Epidermal melanocyte (primary cell): ENCODE data around the gene GPR157.

Source experiments
- DNase-seq: peaks from one replicate; pipeline ENCODE4 v3.0.0; 2011; ENCODE audit warnings: low spot score; ENCODE audit not compliant: insufficient read length

The GPR157 gene

GRCh38 chr1:9087411-9088125, 41.3 kb downstream of the GPR157 start:
- no peak for DNase-seq

GRCh38 chr1:9086796-9087195, 42.1 kb downstream of the GPR157 start:
- no peak for DNase-seq

- peak; percentile 37 for DNase-seq
These were observed 42.9 kb downstream of the GPR157 start for GRCh38 chr1:9086045-9086444.

GRCh38 chr1:9085306-9085940, 43.5 kb downstream of the GPR157 start:
- DNase-seq = no peak

GRCh38 chr1:9084906-9085305, 44.0 kb downstream of the GPR157 start:
- peak; percentile 33 for DNase-seq

GRCh38 chr1:9081473-9081872, 47.4 kb downstream of the GPR157 start:
- no peak for DNase-seq

GRCh38 chr1:9080705-9081291, 48.1 kb downstream of the GPR157 start:
- DNase-seq = no peak

- DNase-seq = no peak
These were observed 48.8 kb downstream of the GPR157 start for GRCh38 chr1:9079988-9080704.

GRCh38 chr1:9078752-9079500, 50.0 kb downstream of the GPR157 start:
- no peak for DNase-seq

GRCh38 chr1:9078015-9078751, 50.7 kb downstream of the GPR157 start:
- DNase-seq = no peak

- DNase-seq = no peak
These were observed 53.9 kb downstream of the GPR157 start for GRCh38 chr1:9075022-9075421.

GRCh38 chr1:9073143-9073542, 55.8 kb downstream of the GPR157 start:
- DNase-seq = no peak

- no peak for DNase-seq
These were observed 57.2 kb downstream of the GPR157 start for GRCh38 chr1:9071554-9072235.

GRCh38 chr1:9070486-9070885, 58.4 kb downstream of the GPR157 start:
- DNase-seq = no peak

GRCh38 chr1:9069326-9070100, 59.4 kb downstream of the GPR157 start, which contains the start of gene SLC2A5:
TSS of gene SLC2A5 (minus strand) at chr1:9069635. CDS start at chr1:9069536, 99 bp downstream.
- DNase-seq = no peak

GRCh38 chr1:9068981-9069325, 59.9 kb downstream of the GPR157 start:
- peak; percentile 54 for DNase-seq

- DNase-seq = peak; percentile 34
These were observed 61.7 kb downstream of the GPR157 start for GRCh38 chr1:9066945-9067807.

- no peak for DNase-seq
These were observed 63.6 kb downstream of the GPR157 start for GRCh38 chr1:9065213-9065751.
